GM12878 (cell line): ENCODE data around the gene FRYL. TPM values are rescaled to one million over a fixed set of nuclear protein-coding genes. Genes with fewer than 3 reads are reported as not detected.

ENCODE experiments used
- ATAC-seq: fragments of 200-7000 bp; cut with Tn5 transposase; 3 replicates; pipeline ENCODE4 v1.9.1; 2020; ENCODE audit warnings: mild to moderate bottlenecking, moderate library complexity
- BruUV-seq: library from RNA; stranded (reverse); fragments of 400-500 nt; replicated peaks from 2 replicates; lab custom pipeline; 2021; lab: Mats Ljungman, UMichigan
- CTCF ChIA-PET: fragments of 300-600 bp; sonication (Branson Sonifier 250); formaldehyde crosslinking; extraction: SDS; loops from one replicate; lab custom pipeline; 2021; ENCODE audit warnings: inconsistent platforms; lab: Yijun Ruan, JAX
- POLR2A ChIA-PET: fragments of 350-600 bp; formaldehyde crosslinking; extraction: SDS; loops from one replicate; lab custom pipeline; 2021; ENCODE audit warnings: inconsistent platforms; lab: Charles Lee
- RAD21 ChIA-PET: fragments of 300-600 bp; sonication (Branson Sonifier 250); formaldehyde crosslinking; loops from one replicate; lab custom pipeline; 2023; ENCODE audit warnings: antibody characterized with exemption; ENCODE audit not compliant: unreplicated experiment; lab: Charles Lee
- SMC1A ChIA-PET: fragments of 300-600 bp; sonication (Branson Sonifier 250); formaldehyde crosslinking; loops from one replicate; lab custom pipeline; 2023; ENCODE audit not compliant: unreplicated experiment, uncharacterized antibody; lab: Charles Lee
- DNase-seq: peaks from one replicate; pipeline ENCODE4 v3.0.0-alpha.2; 2011; ENCODE audit warnings: low read depth, low spot score
- FAIRE-seq: peaks from 3 replicates; lab custom pipeline; 2011; peaks lifted over from hg19 to GRCh38; lab: Jason Lieb, UNC
- H2AFZ ChIP-seq: 2 replicates; pipeline ENCODE4 v1.6.0; 2011; ENCODE audit warnings: low read depth, low read length, control low read depth; ENCODE audit not compliant: control insufficient read depth
- H3K27ac ChIP-seq: 2 replicates; pipeline ENCODE4 v1.5.1; 2011; ENCODE audit warnings: control low read depth; ENCODE audit not compliant: control insufficient read depth, insufficient read depth
- H3K27me3 ChIP-seq, 2 experiments: replicated peaks in 1 of 2; 2 replicates each; pipeline versions ENCODE4 v1.6.0 to v1.6.1; 2011; ENCODE audit warnings: low read length in 1 of 2; ENCODE audit not compliant: control insufficient read depth in 2 of 2, insufficient read depth in 2 of 2
- H3K36me3 ChIP-seq, 2 experiments: 2 replicates each; pipeline ENCODE4 v1.5.1; 2011; ENCODE audit warnings: low read length in 1 of 2; ENCODE audit not compliant: control insufficient read depth in 2 of 2, insufficient read depth in 2 of 2
- H3K4me1 ChIP-seq: 2 replicates; pipeline ENCODE4 v1.6.1; 2011; ENCODE audit warnings: mild to moderate bottlenecking, low read length, moderate library complexity, mixed read lengths; ENCODE audit not compliant: control insufficient read depth, insufficient read depth
- H3K4me2 ChIP-seq: 2 replicates; pipeline ENCODE4 v1.6.0; 2011; ENCODE audit warnings: control low read depth; ENCODE audit not compliant: control insufficient read depth, insufficient read depth
- H3K4me3 ChIP-seq: fragments of 200-600 bp; sonication (generic); 2 replicates; pipeline ENCODE4 v1.5.1; 2016
- H3K79me2 ChIP-seq: 2 replicates; pipeline ENCODE4 v1.6.0; 2011; ENCODE audit warnings: low read length; ENCODE audit not compliant: control insufficient read depth, insufficient read depth
- H3K9ac ChIP-seq: 2 replicates; pipeline ENCODE4 v1.8.0; 2011; ENCODE audit warnings: low read length, control low read depth, mixed read lengths; ENCODE audit not compliant: control insufficient read depth, insufficient read depth
- H3K9me3 ChIP-seq: replicated peaks from 3 replicates; pipeline ENCODE4 v1.5.1; 2011; ENCODE audit warnings: mild to moderate bottlenecking, low read length; ENCODE audit not compliant: control insufficient read depth, insufficient read depth
- H4K20me1 ChIP-seq: 2 replicates; pipeline ENCODE4 v1.6.0; 2011; ENCODE audit not compliant: control insufficient read depth, insufficient read depth
- CEBPB ChIP-seq, 2 experiments: fragments of 150-350 bp in 1 of 2; IDR thresholded peaks; 2 replicates each; pipeline ENCODE4 v1.6.1; 2012 to 2014; ENCODE audit warnings: low read depth in 2 of 2, low read length in 2 of 2, borderline replicate concordance in 1 of 2, inconsistent platforms in 1 of 2
- DPF2 ChIP-seq: fragments of 450-650 bp; IDR thresholded peaks from 2 replicates; pipeline ENCODE4 v1.6.1; 2017; ENCODE audit warnings: mild to moderate bottlenecking
- HDGF ChIP-seq: fragments of 450-650 bp; IDR thresholded peaks from 2 replicates; pipeline ENCODE4 v1.6.1; 2016; ENCODE audit warnings: antibody characterized with exemption
- IKZF1 ChIP-seq: fragments of 450-650 bp; conservative IDR thresholded peaks from 2 replicates; pipeline ENCODE4 v1.6.1; 2017; ENCODE audit warnings: antibody characterized with exemption, mild to moderate bottlenecking
- MYB ChIP-seq: fragments of 150-350 bp; IDR thresholded peaks from 2 replicates; pipeline ENCODE4 v1.6.1; 2014; ENCODE audit warnings: mild to moderate bottlenecking, low read depth, low read length, borderline replicate concordance
- NR2C1 ChIP-seq: fragments of 450-650 bp; IDR thresholded peaks from 2 replicates; pipeline ENCODE4 v1.6.1; 2017; ENCODE audit warnings: antibody characterized with exemption, mild to moderate bottlenecking, moderate library complexity
- NRF1 ChIP-seq: conservative IDR thresholded peaks from 2 replicates; pipeline ENCODE4 v1.6.1; 2011; ENCODE audit warnings: mild to moderate bottlenecking, low read depth, low read length, improper control_type of control experiment
- PML ChIP-seq: IDR thresholded peaks from 2 replicates; pipeline ENCODE4 v1.6.1; 2012; ENCODE audit warnings: low read length, inconsistent platforms
- RAD51 ChIP-seq: fragments of 450-650 bp; IDR thresholded peaks from 2 replicates; pipeline ENCODE4 v1.6.1; 2016; ENCODE audit warnings: moderate library complexity, mild to moderate bottlenecking, inconsistent platforms
- RBBP5 ChIP-seq: fragments of 200-600 bp; sonication (generic); conservative IDR thresholded peaks from 2 replicates; pipeline ENCODE4 v1.6.1; 2016
- TARDBP ChIP-seq: IDR thresholded peaks from 2 replicates; pipeline ENCODE4 v1.6.1; 2016; ENCODE audit warnings: borderline replicate concordance
- TCF12 ChIP-seq: IDR thresholded peaks from 2 replicates; pipeline ENCODE4 v1.6.1; 2011; ENCODE audit warnings: low read depth, mild to moderate bottlenecking, low read length
- TCF3 ChIP-seq: IDR thresholded peaks from 2 replicates; pipeline ENCODE4 v1.6.1; 2012; ENCODE audit warnings: low read depth, mild to moderate bottlenecking, low read length, borderline replicate concordance; ENCODE audit not compliant: insufficient read depth
- WGBS: methylation state at CpG from one replicate; pipeline ENCODE4 v1.1.6; 2016; ENCODE audit warnings: low lambda C conversion rate; ENCODE audit not compliant: insufficient replicate concordance, insufficient coverage; ENCODE audit errors: missing lambda C conversion rate; 5-methylcytosine and 5-hydroxymethylcytosine counted together
- in situ Hi-C: fragments of 300-500 bp; cut with MboI; formaldehyde crosslinking; loops from 9 replicates; pipeline ENCODE4 v1.14.3; 2018; ENCODE audit warnings: mixed read lengths
- intact Hi-C: fragments of 100-400 bp; cut with micrococcal nuclease; formaldehyde crosslinking; loops from one replicate; pipeline ENCODE4 v1.14.2; 2022; ENCODE audit not compliant: unreplicated experiment
- polyA plus RNA-seq, 11 experiments: library from polyadenylated mRNA; depleted of rRNA in 4 of 11; unstranded in 6 of 11; stranded (reverse) in 5 of 11; fragments of >200 nt; fragmentation: Nextera tagmentation in 4 of 11; fragmentation: Illumina TruSeq in 1 of 11; extraction: Ambion mirVana in 4 of 11; extraction: Trizol in 1 of 11; gene quantifications; 1 replicate in 1 of 11; 2 replicates in 10 of 11; pipeline versions ENCODE4 v1.2.1 to v1.2.3, GENCODE V29; 2011 to 2016; ENCODE audit warnings: inconsistent platforms in 2 of 11, missing spikeins in 2 of 11, low read depth in 1 of 11
- total RNA-seq, 4 experiments: library from RNA; depleted of rRNA in 3 of 4; stranded (reverse); fragments of >200 nt in 3 of 4; fragmentation: Illumina TruSeq in 1 of 4; extraction: Trizol in 1 of 4; gene quantifications; 2 replicates each; pipeline versions ENCODE4 v1.2.1 to v1.2.3, GENCODE V29; 2013 to 2021
- TF ChIP-seq, protein P1 (sequence below): IDR thresholded peaks from 2 replicates; pipeline ENCODE4 v1.6.1; 2012; ENCODE audit warnings: low read depth, low read length, improper control_type of control experiment
- TF ChIP-seq, protein P2 (sequence below): fragments of 450-650 bp; formaldehyde crosslinking; IDR thresholded peaks from 2 replicates; pipeline ENCODE4 v1.4.0; 2022; ENCODE audit warnings: mild to moderate bottlenecking, moderate library complexity

Gene FRYL
- total and polyA plus RNA-seq, 10 of the 15 experiments (the other 5 are each of a cell fraction or from before 2014, with no cell fraction given), result 10.3 to 50.6 (median 28.7) TPM

DNA sequence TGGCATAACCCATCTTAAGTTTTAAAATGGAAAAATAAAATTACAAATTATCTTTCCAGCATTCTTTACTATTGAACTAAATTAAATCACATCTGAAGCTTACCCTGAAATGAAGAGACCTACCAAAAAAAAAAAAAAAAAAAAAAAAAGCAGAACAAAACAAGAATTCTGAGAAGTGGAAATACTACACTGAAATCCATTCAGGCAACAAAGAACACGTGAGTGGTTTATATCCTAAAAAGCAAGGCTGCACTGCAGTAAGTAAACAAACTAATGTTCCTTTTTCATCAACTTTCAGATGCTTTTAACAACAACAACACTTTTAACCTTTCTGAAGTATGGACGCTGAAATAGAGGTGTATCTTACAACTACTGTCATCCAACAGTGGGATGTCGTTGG lies 7.5 kb downstream of the FRYL start:
- Histone ChIP-seq H2AFZ (no peak overlapping the region), H3K27ac (no peak overlapping the region), H3K4me2 (no peak overlapping the region), H3K4me1 (no peaks in the 10 kb centered on the region; the same call in 1 of the 2 replicates), H3K9ac (no peak overlapping the region), H3K27me3 (no peaks in the 10 kb centered on the region), H3K36me3 (no peaks in the 10 kb centered on the region), H3K4me3 (no peak overlapping the region), H4K20me1 (no peaks in the 10 kb centered on the region), H3K79me2 (peaks cover 92% of the 10 kb centered on the region), H3K9me3 (peaks cover 5% of the 10 kb centered on the region)
- ATAC-seq, result no peak
- in situ Hi-C loops, result no loop called here
- POLR2A ChIA-PET, result interaction anchor here (0.7 kb wide), 1 partner anchor 264 kb away, joined by 3 read pairs; no protein-coding TSS in a partner anchor
- no peak for DNase-seq
- no TSS peak for BruUV-seq
- WGBS, result 95% methylated on average over 3 of the region's 3 CpGs
- intact Hi-C loops, result no loop called here
- no peak for FAIRE-seq
- TF ChIP-seq TCF3 (no peak), RAD51 (no peak), PML (no peak), IKZF1 (no peak), CEBPB (IDR thresholded peaks at IDR 0.05; ENCODE audit: borderline replicate concordance in 1 of 2, low read depth in 2 of 2, low read length in 2 of 2) (no peak), NR2C1 (no peak)
- RAD21 ChIA-PET, result no interaction called here
- CTCF ChIA-PET, result no interaction called here
- SMC1A ChIA-PET, result interaction anchor here (3.2 kb wide), 1 partner anchor 9 kb away, joined by 19 read pairs; no protein-coding TSS in a partner anchor

DNA sequence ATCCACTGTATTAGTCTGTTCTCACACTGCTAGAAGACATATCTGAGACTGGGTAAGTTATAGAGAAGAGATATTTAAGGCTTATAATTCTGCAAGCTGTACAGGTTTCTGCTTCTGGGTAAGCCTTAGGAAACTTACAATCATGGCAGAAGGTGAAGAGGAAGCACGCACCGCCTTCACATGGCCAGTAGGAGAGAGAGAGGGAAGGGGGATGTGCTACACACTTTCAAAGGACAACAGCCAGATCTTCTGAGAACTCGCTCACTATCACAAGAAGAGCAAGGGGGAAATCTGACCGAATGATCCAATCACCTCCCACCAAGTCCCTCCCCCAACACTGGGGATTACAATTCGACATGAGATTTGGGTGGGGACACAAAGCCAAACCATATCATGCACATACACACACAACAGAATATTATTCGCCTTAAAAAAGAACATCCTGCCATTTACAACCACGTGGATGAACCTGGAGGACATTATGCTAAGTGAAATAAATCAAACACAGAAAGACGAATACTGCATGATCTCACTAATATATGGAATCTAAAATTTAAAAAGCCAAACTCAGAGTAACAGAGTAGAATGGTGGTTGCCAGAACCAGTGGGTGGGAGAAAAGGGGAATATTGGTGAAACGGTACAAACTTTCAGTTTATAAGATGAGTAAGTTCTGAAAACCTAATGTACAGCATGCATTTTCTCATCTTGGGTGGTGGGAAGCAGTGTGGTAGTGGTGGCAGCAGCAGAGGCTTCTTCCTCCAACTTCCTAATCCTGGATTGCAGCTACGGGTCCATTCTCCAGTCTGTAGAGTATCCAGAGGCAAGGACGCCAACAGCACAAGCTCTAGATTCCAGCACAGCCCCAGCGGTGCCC lies 12.8 kb downstream of the FRYL start:
- ChIA-PET RAD21 (no interaction called here), POLR2A (no interaction called here), CTCF (no interaction called here), SMC1A (no interaction called here)
- H3K79me2 ChIP-seq, result peaks cover 87% of the 10 kb centered on the region
- no peak overlapping the region for H2AFZ ChIP-seq
- peaks cover 9% of the 10 kb centered on the region for H3K9me3 ChIP-seq
- WGBS, result 83% methylated on average over 12 of the region's 12 CpGs
- H4K20me1 ChIP-seq, result no peaks in the 10 kb centered on the region
- H3K4me2 ChIP-seq, result 0 out of 2 replicates have a peak overlapping the region, but pooled peaks have one; percentile 11
- H3K9ac ChIP-seq, result no peak overlapping the region
- intact Hi-C loops, result no loop called here
- FAIRE-seq (no peak), ATAC-seq (no peak), DNase-seq (no peak)
- 0 out of 2 replicates have a peak, but pooled peaks cover 3% of the 10 kb centered on the region for H3K4me1 ChIP-seq
- H3K27ac ChIP-seq, result no peak overlapping the region
- no peaks in the 10 kb centered on the region for H3K27me3 ChIP-seq
- no peak overlapping the region for H3K4me3 ChIP-seq
- no peaks in the 10 kb centered on the region; a peak in 1 of 4 replicates for H3K36me3 ChIP-seq
- in situ Hi-C loops, result no loop called here
- no TSS peak for BruUV-seq
- TF ChIP-seq CEBPB (IDR thresholded peaks at IDR 0.05; ENCODE audit: borderline replicate concordance in 1 of 2, low read depth in 2 of 2, low read length in 2 of 2) (no peak), NRF1 (no peak), TCF12 (no peak), MYB (no peak), DPF2 (no peak), TARDBP (no peak), HDGF (no peak), RBBP5 (no peak)
- TF ChIP-seq, protein P1, sequence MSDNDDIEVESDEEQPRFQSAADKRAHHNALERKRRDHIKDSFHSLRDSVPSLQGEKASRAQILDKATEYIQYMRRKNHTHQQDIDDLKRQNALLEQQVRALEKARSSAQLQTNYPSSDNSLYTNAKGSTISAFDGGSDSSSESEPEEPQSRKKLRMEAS, result no peak
- TF ChIP-seq, protein P2, sequence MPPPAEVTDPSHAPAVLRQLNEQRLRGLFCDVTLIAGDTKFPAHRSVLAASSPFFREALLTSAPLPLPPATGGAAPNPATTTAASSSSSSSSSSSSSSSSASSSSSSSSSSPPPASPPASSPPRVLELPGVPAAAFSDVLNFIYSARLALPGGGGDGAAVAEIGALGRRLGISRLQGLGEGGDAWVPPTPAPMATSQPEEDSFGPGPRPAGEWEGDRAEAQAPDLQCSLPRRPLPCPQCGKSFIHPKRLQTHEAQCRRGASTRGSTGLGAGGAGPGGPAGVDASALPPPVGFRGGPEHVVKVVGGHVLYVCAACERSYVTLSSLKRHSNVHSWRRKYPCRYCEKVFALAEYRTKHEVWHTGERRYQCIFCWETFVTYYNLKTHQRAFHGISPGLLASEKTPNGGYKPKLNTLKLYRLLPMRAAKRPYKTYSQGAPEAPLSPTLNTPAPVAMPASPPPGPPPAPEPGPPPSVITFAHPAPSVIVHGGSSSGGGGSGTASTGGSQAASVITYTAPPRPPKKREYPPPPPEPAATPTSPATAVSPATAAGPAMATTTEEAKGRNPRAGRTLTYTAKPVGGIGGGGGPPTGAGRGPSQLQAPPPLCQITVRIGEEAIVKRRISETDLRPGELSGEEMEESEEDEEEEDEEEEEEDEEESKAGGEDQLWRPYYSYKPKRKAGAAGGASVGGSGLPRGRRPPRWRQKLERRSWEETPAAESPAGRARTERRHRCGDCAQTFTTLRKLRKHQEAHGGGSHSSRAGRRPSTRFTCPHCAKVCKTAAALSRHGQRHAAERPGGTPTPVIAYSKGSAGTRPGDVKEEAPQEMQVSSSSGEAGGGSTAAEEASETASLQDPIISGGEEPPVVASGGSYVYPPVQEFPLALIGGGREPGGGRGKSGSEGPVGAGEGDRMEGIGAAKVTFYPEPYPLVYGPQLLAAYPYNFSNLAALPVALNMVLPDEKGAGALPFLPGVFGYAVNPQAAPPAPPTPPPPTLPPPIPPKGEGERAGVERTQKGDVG (CRISPR knock-in tag), result no peak
